ENCODE measurements around the gene GTF2F1. TPM values are rescaled to one million over a fixed set of nuclear protein-coding genes. Genes with fewer than 3 reads are reported as not detected.
"Not testable (repeated sequence)": the region's sequence is repeated elsewhere in the genome, so short reads cannot be mapped to it uniquely, and the experiment has no call there.

The GTF2F1 gene
- total RNA-seq, 1 experiment from 2014 or later, result 43.8 TPM

DNA sequence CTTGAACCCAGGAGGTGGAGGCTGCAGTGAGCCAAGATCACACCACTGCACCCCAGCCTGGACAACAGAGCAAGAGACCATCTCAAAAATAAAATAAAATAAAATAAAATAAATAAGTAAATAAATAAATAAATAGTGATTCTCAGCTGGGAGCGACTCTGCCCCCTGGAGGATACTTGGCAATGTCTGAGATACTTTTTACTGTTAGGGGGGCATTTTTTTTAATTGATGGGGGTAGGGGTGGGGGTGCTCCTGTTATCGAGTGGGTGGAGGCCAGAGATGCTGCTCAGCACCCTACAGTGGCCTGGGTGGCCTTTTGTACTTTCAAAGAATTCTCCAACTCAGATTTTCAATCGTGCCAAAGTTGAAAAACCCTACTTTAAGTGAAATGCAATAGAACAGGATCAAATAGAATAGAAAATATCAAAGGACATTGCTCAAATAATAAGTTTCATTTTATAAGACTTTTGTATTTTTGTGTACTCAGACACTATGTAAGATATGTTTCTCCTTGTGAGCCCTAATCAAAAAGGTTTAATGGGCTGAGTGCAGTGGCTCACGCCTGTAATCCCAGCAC is 38.8 kb downstream of the GTF2F1 start:
- ChIA-PET POLR2A (ENCODE audit: unreplicated experiment) (interaction anchor here (0.6 kb wide), 1 partner anchor 20 kb away, joined by 5 read pairs; no protein-coding TSS in a partner anchor), CTCF (no interaction called here)
- Histone ChIP-seq H3K27me3 (ENCODE audit: insufficient read depth, low read depth) (no peaks in the 10 kb centered on the region), H3K4me2 (no peak overlapping the region), H3K4me1 (replicated peaks; ENCODE audit: insufficient read depth) (peaks cover 6% of the 10 kb centered on the region; the same call in 1 of the 2 replicates), H3F3A (ENCODE audit: insufficient read depth, low read depth) (peaks cover 4% of the 10 kb centered on the region; the same call in 1 of the 2 replicates), H3K9me3 (ENCODE audit: insufficient read depth, low read depth) (no peaks in the 10 kb centered on the region), H3K27ac (no peak overlapping the region), H4K20me1 (ENCODE audit: insufficient read depth) (no peaks in the 10 kb centered on the region), H3K79me2 (ENCODE audit: low read depth) (no peaks in the 10 kb centered on the region), H3K36me3 (ENCODE audit: low read depth) (no peaks in the 10 kb centered on the region), H3K4me3 (no peak overlapping the region), H3K9me2 (ENCODE audit: insufficient read depth) (no peaks in the 10 kb centered on the region), H2AFZ (no peak overlapping the region)
- intact Hi-C loops (cut with micrococcal nuclease; ENCODE audit: unreplicated experiment), result no loop called here
- no peak for DNase-seq
- BruUV-seq (replicated peaks), result no TSS peak
- TF ChIP-seq CTCF (conservative IDR thresholded peaks at IDR 0.05) (peak; percentile 62), EZH2 (IDR thresholded peaks at IDR 0.05; ENCODE audit: low read depth) (no peak)

DNA sequence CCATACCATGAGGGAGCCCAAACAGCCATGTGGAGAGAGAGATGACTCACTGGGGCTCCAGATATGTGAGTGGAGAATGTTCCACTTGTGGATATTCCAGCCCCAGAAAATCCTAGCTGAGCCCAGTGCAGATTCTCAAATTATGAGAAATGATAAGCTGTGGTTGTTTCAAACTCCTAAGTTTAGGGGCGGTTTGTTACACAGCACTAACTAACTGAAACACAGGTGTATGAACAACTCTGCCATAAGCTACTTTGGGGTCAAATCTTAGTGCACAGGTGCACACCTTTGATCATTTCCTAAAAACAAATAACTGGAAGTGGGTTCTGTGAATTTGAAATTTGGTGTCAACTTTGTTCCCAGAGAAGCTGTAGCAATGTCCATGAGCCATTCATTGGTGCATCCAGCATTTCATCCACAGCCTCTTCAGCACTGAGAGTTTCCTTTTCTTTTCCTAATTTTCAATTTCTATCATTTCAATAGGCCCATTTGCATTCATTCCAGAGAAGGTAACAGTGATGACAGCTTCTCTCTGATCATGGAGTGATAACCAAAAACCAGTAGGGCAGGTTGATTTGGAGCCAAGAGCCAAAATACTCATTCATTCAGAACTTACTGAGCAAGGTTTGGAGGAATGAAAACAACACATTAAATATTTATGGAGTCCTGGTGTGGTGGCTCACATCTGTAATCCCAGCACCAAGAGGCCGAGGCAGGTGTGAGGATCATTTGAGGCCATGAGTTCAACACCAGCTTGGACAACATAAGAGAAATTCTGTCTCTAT is 40.4 kb downstream of the GTF2F1 start:
- H3K4me2 ChIP-seq, result no peak overlapping the region
- H3K9me3 ChIP-seq (ENCODE audit: insufficient read depth, low read depth), result no peaks in the 10 kb centered on the region
- BruUV-seq (replicated peaks), result no TSS peak
- no peaks in the 10 kb centered on the region for H3F3A ChIP-seq (ENCODE audit: insufficient read depth, low read depth)
- ChIA-PET CTCF (no interaction called here), POLR2A (ENCODE audit: unreplicated experiment) (no interaction called here)
- no peak overlapping the region for H3K4me3 ChIP-seq
- H3K36me3 ChIP-seq (ENCODE audit: low read depth), result no peaks in the 10 kb centered on the region
- H3K27me3 ChIP-seq (ENCODE audit: insufficient read depth, low read depth), result no peaks in the 10 kb centered on the region
- H2AFZ ChIP-seq, result no peak overlapping the region
- H3K4me1 ChIP-seq (replicated peaks; ENCODE audit: insufficient read depth), result no peaks in the 10 kb centered on the region
- no peak for TF ChIP-seq CTCF (conservative IDR thresholded peaks at IDR 0.05)
- TF ChIP-seq EZH2 (IDR thresholded peaks at IDR 0.05; ENCODE audit: low read depth), result no peak
- peak in 1 of 2 experiments; percentile 57 for DNase-seq
- no peaks in the 10 kb centered on the region for H3K9me2 ChIP-seq (ENCODE audit: insufficient read depth)
- no peak overlapping the region for H3K27ac ChIP-seq
- H4K20me1 ChIP-seq (ENCODE audit: insufficient read depth), result no peaks in the 10 kb centered on the region
- intact Hi-C loops (cut with micrococcal nuclease; ENCODE audit: unreplicated experiment), result no loop called here
- H3K79me2 ChIP-seq (ENCODE audit: low read depth), result no peaks in the 10 kb centered on the region

- no peaks in the 10 kb centered on the region for H3K27me3 ChIP-seq (ENCODE audit: insufficient read depth, low read depth)
- H4K20me1 ChIP-seq (ENCODE audit: insufficient read depth), result no peaks in the 10 kb centered on the region
- H2AFZ ChIP-seq, result no peak overlapping the region
- no peaks in the 10 kb centered on the region for H3K9me2 ChIP-seq (ENCODE audit: insufficient read depth)
- no peaks in the 10 kb centered on the region for H3K79me2 ChIP-seq (ENCODE audit: low read depth)
- intact Hi-C loops (cut with micrococcal nuclease; ENCODE audit: unreplicated experiment), result no loop called here
- no peaks in the 10 kb centered on the region for H3K4me1 ChIP-seq (replicated peaks; ENCODE audit: insufficient read depth)
- BruUV-seq (replicated peaks), result no TSS peak
- H3K4me3 ChIP-seq, result no peak overlapping the region
- no peak overlapping the region for H3K4me2 ChIP-seq
- ChIA-PET CTCF (interaction anchor here (0.6 kb wide), 1 partner anchor 234 kb away, joined by 3 read pairs; no protein-coding TSS in a partner anchor), POLR2A (ENCODE audit: unreplicated experiment) (no interaction called here)
- no peak for DNase-seq
- H3K36me3 ChIP-seq (ENCODE audit: low read depth), result no peaks in the 10 kb centered on the region
- TF ChIP-seq CTCF (conservative IDR thresholded peaks at IDR 0.05), result no peak
- no peak for TF ChIP-seq EZH2 (IDR thresholded peaks at IDR 0.05; ENCODE audit: low read depth)
- H3F3A ChIP-seq (ENCODE audit: insufficient read depth, low read depth), result no peaks in the 10 kb centered on the region
- no peak overlapping the region for H3K27ac ChIP-seq
- H3K9me3 ChIP-seq (ENCODE audit: insufficient read depth, low read depth), result no peaks in the 10 kb centered on the region
Observed at GRCh38 chr19:6350688-6351087, 42.3 kb downstream of the GTF2F1 start.

- H3K4me3 ChIP-seq; H3K4me2 ChIP-seq; H2AFZ ChIP-seq; H3K27me3 ChIP-seq (ENCODE audit: insufficient read depth, low read depth); H3K9me2 ChIP-seq (ENCODE audit: insufficient read depth); H3K9me3 ChIP-seq (ENCODE audit: insufficient read depth, low read depth); H3K36me3 ChIP-seq (ENCODE audit: low read depth); H3K27ac ChIP-seq; intact Hi-C loops (cut with micrococcal nuclease; ENCODE audit: unreplicated experiment); H3F3A ChIP-seq (ENCODE audit: insufficient read depth, low read depth); CTCF ChIA-PET; BruUV-seq (replicated peaks); POLR2A ChIA-PET (ENCODE audit: unreplicated experiment); H3K79me2 ChIP-seq (ENCODE audit: low read depth); H3K4me1 ChIP-seq (replicated peaks; ENCODE audit: insufficient read depth); H4K20me1 ChIP-seq (ENCODE audit: insufficient read depth); DNase-seq: not testable (repeated sequence)
Observed at GRCh38 chr19:6349271-6349670, 43.7 kb downstream of the GTF2F1 start.

Data from PC-9 (cell line).